ENCODE results near the gene AP3B2.

The AP3B2 gene, protein sequence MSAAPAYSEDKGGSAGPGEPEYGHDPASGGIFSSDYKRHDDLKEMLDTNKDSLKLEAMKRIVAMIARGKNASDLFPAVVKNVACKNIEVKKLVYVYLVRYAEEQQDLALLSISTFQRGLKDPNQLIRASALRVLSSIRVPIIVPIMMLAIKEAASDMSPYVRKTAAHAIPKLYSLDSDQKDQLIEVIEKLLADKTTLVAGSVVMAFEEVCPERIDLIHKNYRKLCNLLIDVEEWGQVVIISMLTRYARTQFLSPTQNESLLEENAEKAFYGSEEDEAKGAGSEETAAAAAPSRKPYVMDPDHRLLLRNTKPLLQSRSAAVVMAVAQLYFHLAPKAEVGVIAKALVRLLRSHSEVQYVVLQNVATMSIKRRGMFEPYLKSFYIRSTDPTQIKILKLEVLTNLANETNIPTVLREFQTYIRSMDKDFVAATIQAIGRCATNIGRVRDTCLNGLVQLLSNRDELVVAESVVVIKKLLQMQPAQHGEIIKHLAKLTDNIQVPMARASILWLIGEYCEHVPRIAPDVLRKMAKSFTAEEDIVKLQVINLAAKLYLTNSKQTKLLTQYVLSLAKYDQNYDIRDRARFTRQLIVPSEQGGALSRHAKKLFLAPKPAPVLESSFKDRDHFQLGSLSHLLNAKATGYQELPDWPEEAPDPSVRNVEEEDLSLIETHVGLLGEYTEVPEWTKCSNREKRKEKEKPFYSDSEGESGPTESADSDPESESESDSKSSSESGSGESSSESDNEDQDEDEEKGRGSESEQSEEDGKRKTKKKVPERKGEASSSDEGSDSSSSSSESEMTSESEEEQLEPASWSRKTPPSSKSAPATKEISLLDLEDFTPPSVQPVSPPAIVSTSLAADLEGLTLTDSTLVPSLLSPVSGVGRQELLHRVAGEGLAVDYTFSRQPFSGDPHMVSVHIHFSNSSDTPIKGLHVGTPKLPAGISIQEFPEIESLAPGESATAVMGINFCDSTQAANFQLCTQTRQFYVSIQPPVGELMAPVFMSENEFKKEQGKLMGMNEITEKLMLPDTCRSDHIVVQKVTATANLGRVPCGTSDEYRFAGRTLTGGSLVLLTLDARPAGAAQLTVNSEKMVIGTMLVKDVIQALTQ

DNA sequence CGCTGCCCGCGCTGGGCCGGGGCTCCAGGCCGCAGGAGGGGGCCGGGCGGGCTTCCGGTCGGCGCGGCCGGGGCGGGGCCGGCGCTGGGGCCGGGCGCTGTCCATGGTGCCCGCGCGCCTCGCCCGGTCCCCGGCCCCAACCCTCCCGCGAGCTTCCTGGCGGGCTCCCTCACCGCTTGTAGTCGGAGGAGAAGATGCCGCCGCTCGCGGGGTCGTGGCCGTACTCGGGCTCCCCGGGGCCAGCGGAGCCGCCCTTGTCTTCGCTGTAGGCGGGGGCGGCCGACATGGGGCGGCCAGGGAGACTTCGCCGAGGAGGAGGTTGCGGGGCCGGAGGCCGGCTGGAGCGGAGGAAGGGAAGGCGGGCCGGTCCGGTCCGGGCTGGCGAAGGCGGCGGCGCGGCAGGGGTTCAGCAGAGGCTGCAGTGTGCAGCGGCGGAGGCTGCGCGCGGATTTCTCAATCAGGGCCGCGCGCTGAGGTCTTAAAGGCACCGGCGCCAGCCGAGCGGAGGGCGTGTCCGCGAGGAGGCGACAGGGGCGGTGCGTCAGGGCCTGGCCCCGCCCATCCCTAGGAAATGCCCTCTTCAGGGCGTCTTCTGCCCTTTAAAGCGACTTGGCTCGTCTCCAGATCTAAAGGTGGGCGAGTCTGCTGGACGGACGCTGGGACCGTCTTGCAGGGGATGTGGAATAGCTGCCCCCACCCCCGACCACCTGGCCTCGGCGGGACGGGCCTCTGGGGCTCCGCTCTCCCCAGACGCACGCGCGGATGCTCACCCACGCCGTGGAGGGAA, at the start of gene AP3B2:
TSS of gene AP3B2 (minus strand) at position 455 of the 787 bp plus-strand sequence. CDS start at position 286, 169 bp downstream.
- H3K4me3 ChIP-seq (ENCODE audit: control insufficient read depth, low read depth, low read length): peak within 1 kb of the TSS; percentile 52
- no peak for TF ChIP-seq CTCF (conservative IDR thresholded peaks at IDR 0.05; ENCODE audit: control insufficient read depth, insufficient read depth, low read depth, low read length)
- peak; percentile 49 for DNase-seq (ENCODE audit: low read depth)

DNA sequence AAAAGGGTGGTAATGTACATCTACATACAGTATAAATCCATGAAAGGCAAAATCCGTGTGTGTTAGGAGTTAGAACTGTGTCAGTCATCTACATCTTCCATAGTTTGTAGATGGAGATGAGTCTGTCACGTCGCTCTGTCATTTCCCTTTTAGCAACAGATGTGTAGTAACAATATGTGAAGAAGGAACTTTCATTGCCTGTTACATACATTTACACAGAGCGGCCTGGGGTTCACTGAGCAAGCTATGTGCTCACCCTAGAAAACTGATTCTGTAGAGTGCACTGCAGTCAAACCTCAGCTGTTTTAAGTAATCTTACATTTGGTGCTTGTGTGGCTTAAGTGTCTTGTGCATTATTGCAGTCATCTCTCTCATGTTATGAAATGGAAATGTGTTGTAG, 41.6 kb upstream of the AP3B2 start:
- no peak for DNase-seq (ENCODE audit: low read depth)
- no peak for TF ChIP-seq CTCF (conservative IDR thresholded peaks at IDR 0.05; ENCODE audit: control insufficient read depth, insufficient read depth, low read depth, low read length)

DNA sequence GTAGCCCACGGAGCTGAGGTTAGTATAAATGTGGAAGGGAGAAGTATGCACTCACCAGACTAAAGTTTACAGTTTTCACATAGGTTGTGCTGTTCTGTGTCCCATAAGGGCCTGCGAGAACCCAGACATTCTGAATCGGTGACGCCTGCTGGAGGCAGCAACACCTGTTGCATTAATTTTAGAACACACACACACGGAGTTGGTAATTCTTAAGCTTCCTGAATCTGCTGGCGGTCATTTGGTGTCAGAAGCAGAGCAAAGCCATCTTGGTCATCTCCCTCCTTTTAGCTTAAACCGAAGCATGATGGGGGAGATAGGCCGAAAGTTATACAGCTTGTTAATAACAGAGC, 41.1 kb upstream of the AP3B2 start:
- H3K4me3 ChIP-seq (ENCODE audit: control insufficient read depth, low read depth, low read length): peak overlapping the region; percentile 98
- peak; percentile 4 for DNase-seq (ENCODE audit: low read depth)
- no peak for TF ChIP-seq CTCF (conservative IDR thresholded peaks at IDR 0.05; ENCODE audit: control insufficient read depth, insufficient read depth, low read depth, low read length)

More for the DNA sequence above, 41.6 kb upstream of the AP3B2 start:
- H3K4me3 ChIP-seq (ENCODE audit: control insufficient read depth, low read depth, low read length): peak overlapping the region; percentile 98

DNA sequence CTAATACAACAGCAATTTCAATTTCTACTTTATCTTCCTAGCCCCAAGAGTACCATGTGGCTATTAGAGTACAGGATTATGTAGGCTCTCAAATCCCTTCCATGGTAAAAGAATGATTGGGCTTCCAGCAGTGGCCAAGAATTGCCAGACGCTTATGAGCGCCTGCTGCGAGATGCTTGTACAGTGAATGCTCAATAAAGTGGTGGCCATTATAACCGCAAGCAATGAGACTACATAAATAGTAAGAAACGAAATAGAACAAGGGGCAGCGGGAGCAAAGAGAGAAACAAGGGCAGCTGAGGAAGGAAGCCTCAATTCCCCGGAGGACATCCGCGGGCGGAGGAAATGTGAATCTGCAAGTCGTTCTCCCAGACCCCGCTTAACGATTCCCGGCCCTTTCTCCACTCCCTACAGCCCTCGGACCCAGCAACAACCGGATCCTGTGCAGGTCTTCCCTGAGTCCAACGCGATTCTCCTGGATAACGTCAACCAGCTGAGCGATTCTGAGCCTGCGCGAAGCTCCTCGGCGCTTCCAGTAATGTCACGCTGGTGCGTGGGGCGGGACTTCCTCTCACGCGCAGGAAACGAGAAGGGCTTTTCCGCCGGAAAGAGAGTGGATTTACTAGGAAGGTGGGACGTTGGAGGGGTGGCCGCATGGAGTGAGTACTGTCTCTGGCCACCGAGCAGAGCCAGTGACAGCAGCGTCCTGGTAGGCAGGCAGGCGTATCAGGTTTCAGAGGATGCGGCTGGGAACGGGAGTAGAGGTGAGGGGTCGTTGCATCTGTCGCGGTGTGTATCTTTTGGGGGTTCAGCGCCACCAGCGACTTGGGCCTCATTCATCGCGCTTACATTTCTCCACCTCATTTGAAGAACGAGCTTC, 40.5 kb upstream of the AP3B2 start:
- peak; percentile 92 for DNase-seq (ENCODE audit: low read depth)
- H3K4me3 ChIP-seq (ENCODE audit: control insufficient read depth, low read depth, low read length): peak overlapping the region; percentile 98
- TF ChIP-seq CTCF (conservative IDR thresholded peaks at IDR 0.05; ENCODE audit: control insufficient read depth, insufficient read depth, low read depth, low read length): no peak

GRCh38 chr15:82748315-82748714, 38.6 kb upstream of the AP3B2 start:
- TF ChIP-seq CTCF (conservative IDR thresholded peaks at IDR 0.05; ENCODE audit: control insufficient read depth, insufficient read depth, low read depth, low read length): no peak
- no peak for DNase-seq (ENCODE audit: low read depth)
- no peak overlapping the region for H3K4me3 ChIP-seq (ENCODE audit: control insufficient read depth, low read depth, low read length)
